ENCODE measurements around the gene SRPX2.

Gene SRPX2

DNA sequence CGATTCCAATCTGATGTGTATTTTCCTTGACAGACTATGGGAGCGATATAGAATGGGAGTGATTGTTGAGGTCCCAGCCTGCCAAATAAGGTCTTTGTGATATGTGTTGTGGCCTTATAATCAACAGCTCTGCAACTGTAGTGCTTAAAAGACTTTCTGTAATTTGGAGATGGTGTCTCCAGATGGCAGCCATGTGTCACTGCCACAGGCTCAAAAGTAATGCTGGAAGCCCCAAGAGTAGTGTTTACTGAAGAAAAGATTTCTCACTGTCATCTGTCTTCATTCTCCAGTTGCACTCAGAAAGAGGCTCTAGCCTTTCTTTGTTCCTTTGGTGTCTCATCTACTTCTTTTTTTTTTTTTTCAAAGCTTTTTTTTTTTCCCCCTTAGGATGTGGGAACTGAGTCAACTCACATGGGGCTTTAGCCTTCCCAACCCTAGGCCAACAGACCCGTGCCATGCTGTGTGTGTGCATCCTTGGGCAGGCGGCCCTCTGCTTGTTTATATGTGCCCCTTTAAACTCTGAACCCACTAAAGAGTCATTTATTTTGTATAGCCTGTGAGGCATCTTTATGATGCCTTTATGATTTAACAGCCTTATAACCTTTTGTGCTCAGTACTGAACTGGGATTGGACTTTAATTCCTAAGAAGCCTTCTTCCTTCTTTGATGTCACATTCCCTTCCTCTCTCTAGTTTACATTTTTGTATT, 15.6 kb downstream of the SRPX2 start:
- Histone ChIP-seq H3K9ac (ENCODE audit: low read length) (no peak overlapping the region), H3K79me2 (ENCODE audit: insufficient read depth, low read length) (no peaks in the 10 kb centered on the region), H3K9me2 (replicated peaks; ENCODE audit: insufficient read depth, low read length) (no peaks in the 10 kb centered on the region), H3K27me3 (ENCODE audit: low read length) (no peaks in the 10 kb centered on the region), H3K36me3 (ENCODE audit: low read length) (no peaks in the 10 kb centered on the region), H4K20me1 (ENCODE audit: low read depth, low read length) (no peaks in the 10 kb centered on the region), H3K4me2 (ENCODE audit: low read depth, low read length, poor library complexity, severe bottlenecking) (no peak overlapping the region), H3K27ac (ENCODE audit: low read depth, low read length) (no peak overlapping the region), H3F3A (ENCODE audit: insufficient read depth) (no peaks in the 10 kb centered on the region), H3K9me3 (ENCODE audit: insufficient read depth, low read length) (no peaks in the 10 kb centered on the region), H2AFZ (ENCODE audit: low read depth, low read length, severe bottlenecking) (no peak overlapping the region), H3K4me3 (ENCODE audit: insufficient read depth, low read length, poor library complexity, severe bottlenecking) (no peak overlapping the region)
- TF ChIP-seq, protein P1, sequence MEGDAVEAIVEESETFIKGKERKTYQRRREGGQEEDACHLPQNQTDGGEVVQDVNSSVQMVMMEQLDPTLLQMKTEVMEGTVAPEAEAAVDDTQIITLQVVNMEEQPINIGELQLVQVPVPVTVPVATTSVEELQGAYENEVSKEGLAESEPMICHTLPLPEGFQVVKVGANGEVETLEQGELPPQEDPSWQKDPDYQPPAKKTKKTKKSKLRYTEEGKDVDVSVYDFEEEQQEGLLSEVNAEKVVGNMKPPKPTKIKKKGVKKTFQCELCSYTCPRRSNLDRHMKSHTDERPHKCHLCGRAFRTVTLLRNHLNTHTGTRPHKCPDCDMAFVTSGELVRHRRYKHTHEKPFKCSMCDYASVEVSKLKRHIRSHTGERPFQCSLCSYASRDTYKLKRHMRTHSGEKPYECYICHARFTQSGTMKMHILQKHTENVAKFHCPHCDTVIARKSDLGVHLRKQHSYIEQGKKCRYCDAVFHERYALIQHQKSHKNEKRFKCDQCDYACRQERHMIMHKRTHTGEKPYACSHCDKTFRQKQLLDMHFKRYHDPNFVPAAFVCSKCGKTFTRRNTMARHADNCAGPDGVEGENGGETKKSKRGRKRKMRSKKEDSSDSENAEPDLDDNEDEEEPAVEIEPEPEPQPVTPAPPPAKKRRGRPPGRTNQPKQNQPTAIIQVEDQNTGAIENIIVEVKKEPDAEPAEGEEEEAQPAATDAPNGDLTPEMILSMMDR (IDR thresholded peaks at IDR 0.05; ENCODE audit: insufficient read depth, low read length, poor library complexity, severe bottlenecking): no peak
- TF ChIP-seq EZH2phosphoT487 (conservative IDR thresholded peaks at IDR 0.05; ENCODE audit: low read length): no peak

DNA sequence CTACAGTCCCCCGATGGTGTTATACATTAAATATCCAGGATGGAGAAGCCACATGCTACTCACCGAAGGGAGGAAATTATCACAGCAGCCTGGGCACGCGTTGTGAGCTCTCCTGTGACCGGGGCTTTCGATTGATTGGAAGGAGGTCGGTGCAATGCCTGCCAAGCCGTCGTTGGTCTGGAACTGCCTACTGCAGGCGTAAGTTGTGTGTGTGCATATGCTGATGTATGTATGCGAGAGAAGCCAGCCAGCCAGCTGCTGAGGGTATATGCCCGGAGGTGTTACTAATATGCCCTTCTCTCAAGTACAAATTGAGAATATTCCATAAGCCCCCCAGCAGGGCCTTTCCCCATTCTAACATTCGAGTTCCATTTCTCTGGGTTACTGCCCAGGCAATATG, 18.2 kb downstream of the SRPX2 start:
- Histone ChIP-seq H3K36me3 (ENCODE audit: low read length) (no peaks in the 10 kb centered on the region), H3K27ac (ENCODE audit: low read depth, low read length) (no peak overlapping the region), H3K9ac (ENCODE audit: low read length) (no peak overlapping the region), H2AFZ (ENCODE audit: low read depth, low read length, severe bottlenecking) (no peak overlapping the region), H4K20me1 (ENCODE audit: low read depth, low read length) (no peaks in the 10 kb centered on the region), H3K9me3 (ENCODE audit: insufficient read depth, low read length) (no peaks in the 10 kb centered on the region), H3K9me2 (replicated peaks; ENCODE audit: insufficient read depth, low read length) (no peaks in the 10 kb centered on the region), H3F3A (ENCODE audit: insufficient read depth) (no peaks in the 10 kb centered on the region), H3K79me2 (ENCODE audit: insufficient read depth, low read length) (no peaks in the 10 kb centered on the region), H3K27me3 (ENCODE audit: low read length) (no peaks in the 10 kb centered on the region), H3K4me2 (ENCODE audit: low read depth, low read length, poor library complexity, severe bottlenecking) (no peak overlapping the region), H3K4me3 (ENCODE audit: insufficient read depth, low read length, poor library complexity, severe bottlenecking) (no peak overlapping the region)
- no peak for TF ChIP-seq EZH2phosphoT487 (conservative IDR thresholded peaks at IDR 0.05; ENCODE audit: low read length)
- TF ChIP-seq, protein P1 (IDR thresholded peaks at IDR 0.05; ENCODE audit: insufficient read depth, low read length, poor library complexity, severe bottlenecking): no peak

DNA sequence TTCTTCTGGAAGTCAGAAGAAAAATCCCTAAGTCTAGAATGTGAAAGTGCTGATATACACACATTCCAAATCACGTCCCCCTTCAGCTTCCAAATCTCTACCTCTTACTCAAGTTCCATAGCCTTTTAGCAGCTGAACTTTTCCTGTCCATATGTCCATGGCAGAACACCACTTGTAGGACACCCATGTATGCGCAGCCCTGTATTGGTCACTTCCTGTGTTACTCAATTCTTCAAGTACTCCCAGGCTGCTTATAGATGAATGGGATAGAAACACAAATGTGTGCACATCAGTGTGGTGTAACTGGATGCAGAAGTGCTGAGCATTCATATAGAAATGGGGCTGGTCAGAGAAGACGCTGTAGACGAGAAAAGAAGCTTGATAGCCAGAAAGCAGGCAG, 18.8 kb downstream of the SRPX2 start:
- Histone ChIP-seq H3K27me3 (ENCODE audit: low read length) (no peaks in the 10 kb centered on the region), H4K20me1 (ENCODE audit: low read depth, low read length) (no peaks in the 10 kb centered on the region), H3K79me2 (ENCODE audit: insufficient read depth, low read length) (no peaks in the 10 kb centered on the region), H3K36me3 (ENCODE audit: low read length) (no peaks in the 10 kb centered on the region), H3K9me3 (ENCODE audit: insufficient read depth, low read length) (no peaks in the 10 kb centered on the region), H3K4me2 (ENCODE audit: low read depth, low read length, poor library complexity, severe bottlenecking) (no peak overlapping the region), H3K9ac (ENCODE audit: low read length) (no peak overlapping the region), H3K27ac (ENCODE audit: low read depth, low read length) (no peak overlapping the region), H3K9me2 (replicated peaks; ENCODE audit: insufficient read depth, low read length) (no peaks in the 10 kb centered on the region), H3K4me3 (ENCODE audit: insufficient read depth, low read length, poor library complexity, severe bottlenecking) (no peak overlapping the region), H2AFZ (ENCODE audit: low read depth, low read length, severe bottlenecking) (no peak overlapping the region), H3F3A (ENCODE audit: insufficient read depth) (no peaks in the 10 kb centered on the region)
- TF ChIP-seq, protein P1 (IDR thresholded peaks at IDR 0.05; ENCODE audit: insufficient read depth, low read length, poor library complexity, severe bottlenecking): no peak
- TF ChIP-seq EZH2phosphoT487 (conservative IDR thresholded peaks at IDR 0.05; ENCODE audit: low read length): no peak
